ENCODE results near the gene TRPM6. TPM values are rescaled to one million over a fixed set of nuclear protein-coding genes. Genes with fewer than 3 reads are reported as not detected.

The TRPM6 gene, protein sequence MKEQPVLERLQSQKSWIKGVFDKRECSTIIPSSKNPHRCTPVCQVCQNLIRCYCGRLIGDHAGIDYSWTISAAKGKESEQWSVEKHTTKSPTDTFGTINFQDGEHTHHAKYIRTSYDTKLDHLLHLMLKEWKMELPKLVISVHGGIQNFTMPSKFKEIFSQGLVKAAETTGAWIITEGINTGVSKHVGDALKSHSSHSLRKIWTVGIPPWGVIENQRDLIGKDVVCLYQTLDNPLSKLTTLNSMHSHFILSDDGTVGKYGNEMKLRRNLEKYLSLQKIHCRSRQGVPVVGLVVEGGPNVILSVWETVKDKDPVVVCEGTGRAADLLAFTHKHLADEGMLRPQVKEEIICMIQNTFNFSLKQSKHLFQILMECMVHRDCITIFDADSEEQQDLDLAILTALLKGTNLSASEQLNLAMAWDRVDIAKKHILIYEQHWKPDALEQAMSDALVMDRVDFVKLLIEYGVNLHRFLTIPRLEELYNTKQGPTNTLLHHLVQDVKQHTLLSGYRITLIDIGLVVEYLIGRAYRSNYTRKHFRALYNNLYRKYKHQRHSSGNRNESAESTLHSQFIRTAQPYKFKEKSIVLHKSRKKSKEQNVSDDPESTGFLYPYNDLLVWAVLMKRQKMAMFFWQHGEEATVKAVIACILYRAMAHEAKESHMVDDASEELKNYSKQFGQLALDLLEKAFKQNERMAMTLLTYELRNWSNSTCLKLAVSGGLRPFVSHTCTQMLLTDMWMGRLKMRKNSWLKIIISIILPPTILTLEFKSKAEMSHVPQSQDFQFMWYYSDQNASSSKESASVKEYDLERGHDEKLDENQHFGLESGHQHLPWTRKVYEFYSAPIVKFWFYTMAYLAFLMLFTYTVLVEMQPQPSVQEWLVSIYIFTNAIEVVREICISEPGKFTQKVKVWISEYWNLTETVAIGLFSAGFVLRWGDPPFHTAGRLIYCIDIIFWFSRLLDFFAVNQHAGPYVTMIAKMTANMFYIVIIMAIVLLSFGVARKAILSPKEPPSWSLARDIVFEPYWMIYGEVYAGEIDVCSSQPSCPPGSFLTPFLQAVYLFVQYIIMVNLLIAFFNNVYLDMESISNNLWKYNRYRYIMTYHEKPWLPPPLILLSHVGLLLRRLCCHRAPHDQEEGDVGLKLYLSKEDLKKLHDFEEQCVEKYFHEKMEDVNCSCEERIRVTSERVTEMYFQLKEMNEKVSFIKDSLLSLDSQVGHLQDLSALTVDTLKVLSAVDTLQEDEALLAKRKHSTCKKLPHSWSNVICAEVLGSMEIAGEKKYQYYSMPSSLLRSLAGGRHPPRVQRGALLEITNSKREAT (N-terminal part only)
- 0.02 and 0.10 TPM in 2 replicates for polyA plus RNA-seq (2011; rRNA removed)
- polyA minus RNA-seq (2011; rRNA and poly(A)+ RNA removed), result 0.15 and 0.24 TPM in 2 replicates

DNA sequence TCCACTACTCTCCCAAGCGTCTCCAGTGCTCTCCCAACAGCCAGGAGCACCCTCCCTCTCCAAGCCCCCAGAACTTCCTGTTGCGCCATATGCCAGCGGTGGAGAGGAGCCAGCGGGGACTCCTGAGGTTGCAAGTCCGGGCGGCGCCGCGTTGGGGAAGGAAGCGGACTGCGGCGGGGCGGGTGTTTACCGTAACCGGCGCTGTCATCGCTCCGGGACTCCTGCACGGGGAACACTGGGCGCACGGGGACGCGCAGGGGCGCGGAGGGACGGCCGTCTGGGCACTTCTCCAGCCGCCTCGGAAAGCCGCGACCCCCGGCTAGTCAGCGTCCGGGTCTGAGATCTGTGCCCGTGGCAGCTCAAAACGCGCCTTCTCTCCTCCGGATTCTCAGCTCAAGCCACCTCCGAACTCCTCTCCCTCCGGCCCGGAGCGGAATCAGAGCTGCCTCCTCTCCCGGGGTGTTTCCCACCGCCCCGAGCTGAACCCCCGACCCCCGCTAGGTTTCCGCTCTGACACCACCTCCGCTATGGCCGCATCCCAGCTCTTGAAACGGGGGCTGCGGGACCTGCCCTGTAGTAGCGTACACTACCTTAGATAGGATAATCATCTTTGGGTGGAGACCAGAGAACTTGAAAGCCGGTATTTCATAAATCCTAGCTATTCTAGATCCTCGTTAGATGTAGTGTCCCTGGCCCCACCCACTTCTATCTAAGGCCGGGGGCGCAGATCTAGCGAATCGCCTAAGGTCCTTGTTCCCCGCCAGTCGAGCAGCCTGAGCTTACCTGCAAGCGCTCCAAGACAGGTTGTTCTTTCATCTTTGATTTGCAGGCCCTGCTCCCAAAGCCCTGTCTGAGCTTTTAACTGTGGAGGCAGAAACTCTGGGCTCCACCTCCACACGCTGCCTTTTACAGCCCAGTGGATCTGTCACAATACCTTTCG is at the start of gene TRPM6:
TSS of gene TRPM6 (minus strand) at position 881 of the 940 bp plus-strand sequence. CDS start at position 816, 65 bp downstream.
- CTCF ChIA-PET, result interaction anchor here (0.6 to 1.2 kb wide), 4 partner anchors 47 to 996 kb away, joined by 3 read pairs; partner anchors contain the start of gene C9orf40
- POLR2A ChIA-PET, result no interaction called here
- DNase-seq (ENCODE audit: low read depth), result peak; percentile 13
- H3K36me3 ChIP-seq (ENCODE audit: control insufficient read depth, insufficient read depth, low read length), result no peaks in the 10 kb centered on the region
- peak within 1 kb of the TSS; percentile 67 for H3K4me3 ChIP-seq (ENCODE audit: low read depth, low read length)
- TF ChIP-seq, protein P1, sequence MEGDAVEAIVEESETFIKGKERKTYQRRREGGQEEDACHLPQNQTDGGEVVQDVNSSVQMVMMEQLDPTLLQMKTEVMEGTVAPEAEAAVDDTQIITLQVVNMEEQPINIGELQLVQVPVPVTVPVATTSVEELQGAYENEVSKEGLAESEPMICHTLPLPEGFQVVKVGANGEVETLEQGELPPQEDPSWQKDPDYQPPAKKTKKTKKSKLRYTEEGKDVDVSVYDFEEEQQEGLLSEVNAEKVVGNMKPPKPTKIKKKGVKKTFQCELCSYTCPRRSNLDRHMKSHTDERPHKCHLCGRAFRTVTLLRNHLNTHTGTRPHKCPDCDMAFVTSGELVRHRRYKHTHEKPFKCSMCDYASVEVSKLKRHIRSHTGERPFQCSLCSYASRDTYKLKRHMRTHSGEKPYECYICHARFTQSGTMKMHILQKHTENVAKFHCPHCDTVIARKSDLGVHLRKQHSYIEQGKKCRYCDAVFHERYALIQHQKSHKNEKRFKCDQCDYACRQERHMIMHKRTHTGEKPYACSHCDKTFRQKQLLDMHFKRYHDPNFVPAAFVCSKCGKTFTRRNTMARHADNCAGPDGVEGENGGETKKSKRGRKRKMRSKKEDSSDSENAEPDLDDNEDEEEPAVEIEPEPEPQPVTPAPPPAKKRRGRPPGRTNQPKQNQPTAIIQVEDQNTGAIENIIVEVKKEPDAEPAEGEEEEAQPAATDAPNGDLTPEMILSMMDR (IDR thresholded peaks at IDR 0.05; ENCODE audit: insufficient read depth, low read depth, low read length), result no peak
- H3K27me3 ChIP-seq (ENCODE audit: control insufficient read depth, insufficient read depth, low read length), result no peaks in the 10 kb centered on the region

DNA sequence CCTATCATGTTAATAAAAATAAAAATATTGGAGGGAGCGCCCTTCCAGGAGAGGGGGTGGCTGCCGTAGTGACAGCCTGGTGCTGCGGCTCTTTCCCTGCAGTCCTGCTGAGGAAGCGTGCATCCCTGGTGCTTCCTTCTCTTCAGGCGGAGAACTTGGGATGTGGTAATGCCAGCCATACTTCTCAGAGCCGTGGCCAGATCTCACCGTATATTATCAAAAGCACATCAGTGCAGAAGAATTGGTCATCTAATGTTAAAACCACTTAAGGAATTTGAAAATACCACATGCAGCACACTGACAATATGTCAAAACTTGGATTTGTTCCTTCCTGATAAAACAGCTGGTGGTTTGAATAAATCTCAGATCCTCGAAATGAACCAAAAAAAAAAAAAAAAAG is 47.3 kb upstream of the TRPM6 start:
- TF ChIP-seq, protein P1 (IDR thresholded peaks at IDR 0.05; ENCODE audit: insufficient read depth, low read depth, low read length), result no peak
- no peak for DNase-seq (ENCODE audit: low read depth)
- CTCF ChIA-PET, result no interaction called here
- Histone ChIP-seq H3K4me3 (ENCODE audit: low read depth, low read length) (no peak overlapping the region), H3K36me3 (ENCODE audit: control insufficient read depth, insufficient read depth, low read length) (no peaks in the 10 kb centered on the region), H3K27me3 (ENCODE audit: control insufficient read depth, insufficient read depth, low read length) (no peaks in the 10 kb centered on the region)
- POLR2A ChIA-PET, result interaction anchor here (0.6 kb wide), 2 partner anchors 93 to 351 kb away, joined by 3 to 9 read pairs; no protein-coding TSS in a partner anchor

DNA sequence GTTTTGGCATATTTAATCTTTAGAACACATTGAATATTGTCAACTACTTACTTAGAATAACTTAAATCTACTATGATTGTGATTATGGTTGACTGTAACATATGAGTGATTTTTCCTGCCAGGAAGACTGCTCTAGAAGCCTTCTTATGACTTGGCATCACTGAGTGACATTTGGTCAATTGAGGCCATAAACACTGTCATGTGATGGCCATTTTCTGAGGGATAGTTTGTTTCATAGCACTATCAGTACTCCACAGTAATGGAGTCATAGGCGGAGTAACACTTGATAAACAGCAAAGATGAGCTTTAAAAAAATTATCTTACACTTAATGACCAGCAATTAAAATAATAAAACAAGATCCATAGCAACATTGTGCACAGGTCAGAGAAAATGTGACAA is 34.0 kb upstream of the TRPM6 start:
- ChIA-PET CTCF (no interaction called here), POLR2A (no interaction called here)
- TF ChIP-seq, protein P1 (IDR thresholded peaks at IDR 0.05; ENCODE audit: insufficient read depth, low read depth, low read length), result no peak
- H3K4me3 ChIP-seq (ENCODE audit: low read depth, low read length), result no peak overlapping the region
- no peaks in the 10 kb centered on the region for H3K36me3 ChIP-seq (ENCODE audit: control insufficient read depth, insufficient read depth, low read length)
- DNase-seq (ENCODE audit: low read depth), result no peak
- H3K27me3 ChIP-seq (ENCODE audit: control insufficient read depth, insufficient read depth, low read length), result no peaks in the 10 kb centered on the region

DNA sequence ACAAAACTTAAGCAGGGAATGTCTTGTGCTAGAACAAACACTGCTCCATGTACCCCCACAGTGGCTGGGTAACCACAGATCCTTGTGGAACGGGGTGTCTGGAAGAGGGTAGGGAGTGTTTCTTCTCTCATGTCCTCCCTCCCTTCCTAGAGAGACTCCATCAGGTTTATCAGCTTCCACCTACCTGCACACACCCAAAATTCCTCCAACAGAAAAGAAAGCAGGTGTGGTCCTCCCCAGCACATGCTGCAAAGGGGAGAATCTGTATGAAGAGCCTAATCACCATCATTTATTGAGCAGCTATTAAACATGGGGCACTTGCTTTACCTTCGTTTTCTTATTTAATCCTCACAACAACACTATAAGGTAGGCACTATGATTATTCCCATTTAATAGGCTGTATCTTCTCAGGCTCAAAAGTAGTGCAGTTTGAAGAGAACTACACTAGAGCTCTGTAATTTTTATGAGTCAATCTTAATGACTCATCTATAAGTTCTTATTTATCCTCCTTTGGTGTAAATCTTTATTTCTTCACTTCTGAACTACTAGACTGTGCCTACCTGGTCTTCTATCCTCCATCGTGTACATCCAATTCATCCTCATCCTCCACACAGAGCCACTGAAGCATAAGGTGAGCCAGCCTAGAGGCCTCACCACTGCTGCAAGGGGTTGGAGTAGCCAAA is 33.4 kb upstream of the TRPM6 start:
- H3K36me3 ChIP-seq (ENCODE audit: control insufficient read depth, insufficient read depth, low read length), result no peaks in the 10 kb centered on the region
- ChIA-PET POLR2A (no interaction called here), CTCF (interaction anchor here (1.0 kb wide), 1 partner anchor 29 kb away, joined by 3 read pairs; no protein-coding TSS in a partner anchor)
- no peak overlapping the region for H3K4me3 ChIP-seq (ENCODE audit: low read depth, low read length)
- H3K27me3 ChIP-seq (ENCODE audit: control insufficient read depth, insufficient read depth, low read length), result no peaks in the 10 kb centered on the region
- TF ChIP-seq, protein P1 (IDR thresholded peaks at IDR 0.05; ENCODE audit: insufficient read depth, low read depth, low read length), result no peak
- DNase-seq (ENCODE audit: low read depth), result no peak

Data from BJ (cell line).